Fibroblast of the aortic adventitia (primary cell): ENCODE results near the gene AMFR. TPM values are rescaled to one million over a fixed set of nuclear protein-coding genes. Genes with fewer than 3 reads are reported as not detected.

Experiments
- DNase-seq: peaks from one replicate; pipeline ENCODE4 v3.0.0-alpha.2; 2010; ENCODE audit warnings: low read depth
- H3K4me3 ChIP-seq: 2 replicates; pipeline ENCODE4 v1.5.1; 2011; ENCODE audit warnings: low read depth, mild to moderate bottlenecking, control low read depth, low read length, moderate library complexity
- CTCF ChIP-seq: IDR thresholded peaks from 2 replicates; pipeline ENCODE4 v1.5.1; 2011; ENCODE audit warnings: mild to moderate bottlenecking, low read length, control low read depth, inconsistent platforms; ENCODE audit not compliant: insufficient read depth
- total RNA-seq: library from RNA; depleted of rRNA; stranded (reverse); fragments of >200 nt; gene quantifications from 2 replicates; pipeline ENCODE4 v1.2.3, GENCODE V29; 2012; ENCODE audit warnings: low replicate concordance

The AMFR gene
- total RNA-seq, 1 donor, result 133 TPM

- TF ChIP-seq CTCF, result no peak
- no peak for DNase-seq
- no peak overlapping the region for H3K4me3 ChIP-seq
Observed at GRCh38 chr16:56316545-56316944, 108.8 kb downstream of the AMFR start.

GRCh38 chr16:56315955-56316354 lies 109.4 kb downstream of the AMFR start:
- no peak for DNase-seq
- no peak overlapping the region for H3K4me3 ChIP-seq
- no peak for TF ChIP-seq CTCF

- no peak overlapping the region for H3K4me3 ChIP-seq
- no peak for TF ChIP-seq CTCF
- no peak for DNase-seq
Observed at GRCh38 chr16:56314244-56314850, 111.0 kb downstream of the AMFR start.

- no peak for TF ChIP-seq CTCF
- no peak overlapping the region for H3K4me3 ChIP-seq
- no peak for DNase-seq
Observed at GRCh38 chr16:56312556-56312955, 112.8 kb downstream of the AMFR start.

GRCh38 chr16:56312028-56312300 lies 113.4 kb downstream of the AMFR start:
- TF ChIP-seq CTCF, result no peak
- H3K4me3 ChIP-seq, result no peak overlapping the region
- DNase-seq, result no peak

Other genes starting within 250 kb of the AMFR start
- 0.09 TPM in 1 of 2 replicates, not detected in the other for gene GNAO1, start 234.1 kb downstream of the AMFR start, total RNA-seq
- 51.6 and 116 TPM in 2 replicates for gene NUDT21, start 25.8 kb upstream of the AMFR start, total RNA-seq
- 50.0 and 95.0 TPM in 2 replicates for gene OGFOD1, start 26.0 kb upstream of the AMFR start, total RNA-seq
- gene BBS2, start 94.5 kb upstream of the AMFR start, total RNA-seq, result 58.9 and 85.0 TPM in 2 replicates
- not detected in 2 replicates for gene MT4, start 139.5 kb upstream of the AMFR start, total RNA-seq
- gene MT3, start 164.0 kb upstream of the AMFR start, total RNA-seq, result not detected in 2 replicates
- gene MT2A, start 183.0 kb upstream of the AMFR start, total RNA-seq, result 8.3 and 114 TPM in 2 replicates
- 54.7 and 103 TPM in 2 replicates for gene MT1E, start 200.2 kb upstream of the AMFR start, total RNA-seq
- gene MT1M, start 207.1 kb upstream of the AMFR start, total RNA-seq, result 3.4 and 10.3 TPM in 2 replicates
- 0.72 TPM in 1 of 2 replicates, not detected in the other for gene MT1A, start 213.1 kb upstream of the AMFR start, total RNA-seq
- not detected in 2 replicates for gene MT1B, start 226.3 kb upstream of the AMFR start, total RNA-seq
- gene MT1F, start 232.4 kb upstream of the AMFR start, total RNA-seq, result 0.18 TPM in 1 of 2 replicates, not detected in the other
- gene MT1G, start 242.5 kb upstream of the AMFR start, total RNA-seq, result not detected in 2 replicates
- gene MT1H, start 244.3 kb upstream of the AMFR start, total RNA-seq, result not detected in 2 replicates